HG02852 (cell line): ENCODE data around the gene GPR158.
"Not testable (repeated sequence)": the region's sequence is repeated elsewhere in the genome, so short reads cannot be mapped to it uniquely, and the experiment has no call there.

Experiments
- ATAC-seq: cut with Tn5 transposase; IDR thresholded peaks from one replicate; pipeline ENCODE4 v1.9.1; 2021; ENCODE audit warnings: mild to moderate bottlenecking, moderate library complexity; ENCODE audit not compliant: unreplicated experiment

Gene GPR158

GRCh38 chr10:25300073-25300472 lies 125.3 kb downstream of the GPR158 start:
- ATAC-seq: no peak

- ATAC-seq: no peak
Observed at GRCh38 chr10:25304606-25305005, 129.8 kb downstream of the GPR158 start.

- ATAC-seq: no peak
Observed at GRCh38 chr10:25306386-25306785, 131.6 kb downstream of the GPR158 start.

- ATAC-seq: no peak
Observed at GRCh38 chr10:25308278-25308677, 133.5 kb downstream of the GPR158 start.

- not testable (repeated sequence) for ATAC-seq
Observed at GRCh38 chr10:25317596-25318211, 142.9 kb downstream of the GPR158 start.

- no peak for ATAC-seq
Observed at GRCh38 chr10:25327273-25327672, 152.5 kb downstream of the GPR158 start.

- no peak for ATAC-seq
Observed at GRCh38 chr10:25328361-25328760, 153.6 kb downstream of the GPR158 start.

- not testable (repeated sequence) for ATAC-seq
Observed at GRCh38 chr10:25329587-25329986, 154.8 kb downstream of the GPR158 start.

- ATAC-seq: no peak
Observed at GRCh38 chr10:25334445-25334844, 159.6 kb downstream of the GPR158 start.

GRCh38 chr10:25336330-25336729 lies 161.5 kb downstream of the GPR158 start:
- no peak for ATAC-seq

GRCh38 chr10:25338271-25338670 lies 163.5 kb downstream of the GPR158 start:
- no peak for ATAC-seq

GRCh38 chr10:25339966-25340365 lies 165.2 kb downstream of the GPR158 start:
- no peak for ATAC-seq

- no peak for ATAC-seq
Observed at GRCh38 chr10:25349520-25349919, 174.7 kb downstream of the GPR158 start.

- no peak for ATAC-seq
Observed at GRCh38 chr10:25356609-25357008, 181.8 kb downstream of the GPR158 start.

- no peak for ATAC-seq
Observed at GRCh38 chr10:25357269-25357668, 182.5 kb downstream of the GPR158 start.

GRCh38 chr10:25382029-25382810 lies 207.4 kb downstream of the GPR158 start:
- no peak for ATAC-seq

GRCh38 chr10:25382901-25383300 lies 208.1 kb downstream of the GPR158 start:
- not testable (repeated sequence) for ATAC-seq

- no peak for ATAC-seq
Observed at GRCh38 chr10:25383686-25384085, 208.9 kb downstream of the GPR158 start.

GRCh38 chr10:25384618-25385017 lies 209.8 kb downstream of the GPR158 start:
- ATAC-seq: no peak

GRCh38 chr10:25388188-25388861 lies 213.5 kb downstream of the GPR158 start:
- no peak for ATAC-seq

- no peak for ATAC-seq
Observed at GRCh38 chr10:25388862-25389206, 214.0 kb downstream of the GPR158 start.

GRCh38 chr10:25390733-25391132 lies 215.9 kb downstream of the GPR158 start:
- ATAC-seq: no peak
